Neural progenitor cell (in vitro differentiated cells): Measurements from ENCODE around the gene CCDC85C.

Experiments
- EZH2 ChIP-seq: fragments of 200-600 bp; sonication (generic); IDR thresholded peaks from 2 replicates; pipeline ENCODE4 v1.6.1; 2017; ENCODE audit warnings: antibody characterized with exemption, mild to moderate bottlenecking, moderate library complexity
- EZH2phosphoT487 ChIP-seq: fragments of 200-600 bp; sonication (generic); IDR thresholded peaks from 2 replicates; pipeline ENCODE4 v1.6.1; 2017; ENCODE audit warnings: antibody characterized with exemption
- TF ChIP-seq, protein P1 (sequence below): fragments of 200-600 bp; sonication (generic); IDR thresholded peaks from 2 replicates; pipeline ENCODE4 v1.5.1; 2017; ENCODE audit warnings: antibody characterized with exemption, mild to moderate bottlenecking

GRCh38 chr14:99546234-99546879, 57.6 kb downstream of the CCDC85C start:
- TF ChIP-seq, protein P1, sequence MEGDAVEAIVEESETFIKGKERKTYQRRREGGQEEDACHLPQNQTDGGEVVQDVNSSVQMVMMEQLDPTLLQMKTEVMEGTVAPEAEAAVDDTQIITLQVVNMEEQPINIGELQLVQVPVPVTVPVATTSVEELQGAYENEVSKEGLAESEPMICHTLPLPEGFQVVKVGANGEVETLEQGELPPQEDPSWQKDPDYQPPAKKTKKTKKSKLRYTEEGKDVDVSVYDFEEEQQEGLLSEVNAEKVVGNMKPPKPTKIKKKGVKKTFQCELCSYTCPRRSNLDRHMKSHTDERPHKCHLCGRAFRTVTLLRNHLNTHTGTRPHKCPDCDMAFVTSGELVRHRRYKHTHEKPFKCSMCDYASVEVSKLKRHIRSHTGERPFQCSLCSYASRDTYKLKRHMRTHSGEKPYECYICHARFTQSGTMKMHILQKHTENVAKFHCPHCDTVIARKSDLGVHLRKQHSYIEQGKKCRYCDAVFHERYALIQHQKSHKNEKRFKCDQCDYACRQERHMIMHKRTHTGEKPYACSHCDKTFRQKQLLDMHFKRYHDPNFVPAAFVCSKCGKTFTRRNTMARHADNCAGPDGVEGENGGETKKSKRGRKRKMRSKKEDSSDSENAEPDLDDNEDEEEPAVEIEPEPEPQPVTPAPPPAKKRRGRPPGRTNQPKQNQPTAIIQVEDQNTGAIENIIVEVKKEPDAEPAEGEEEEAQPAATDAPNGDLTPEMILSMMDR, result no peak
- TF ChIP-seq EZH2 (no peak), EZH2phosphoT487 (no peak)
